Neuronal stem cell (in vitro differentiated cells): ENCODE measurements around the gene ELF2.

Experiments used
- DNase-seq: peaks from one replicate; pipeline ENCODE4 v3.0.0-alpha.2; 2013; ENCODE audit warnings: low spot score
- H2AFZ ChIP-seq: one replicate; pipeline ENCODE4 v1.6.1; 2013; ENCODE audit warnings: mild to moderate bottlenecking, low read length, inconsistent platforms
- H2AK5ac ChIP-seq: 2 replicates; pipeline ENCODE4 v1.6.1; 2013; ENCODE audit warnings: low read depth, mild to moderate bottlenecking, inconsistent platforms, low read length, moderate library complexity, mixed read lengths
- H2BK120ac ChIP-seq: 2 replicates; pipeline ENCODE4 v1.6.1; 2013; ENCODE audit warnings: low read depth, mild to moderate bottlenecking, inconsistent platforms, low read length, moderate library complexity, mixed read lengths
- H2BK12ac ChIP-seq: one replicate; pipeline ENCODE4 v1.6.1; 2013; ENCODE audit warnings: low read length, inconsistent platforms
- H2BK15ac ChIP-seq: 2 replicates; pipeline ENCODE4 v1.6.1; 2013; ENCODE audit warnings: mild to moderate bottlenecking, low read length, inconsistent platforms, mixed read lengths
- H2BK5ac ChIP-seq: one replicate; pipeline ENCODE4 v1.6.1; 2013; ENCODE audit warnings: inconsistent platforms, mild to moderate bottlenecking, low read length, moderate library complexity
- H3K14ac ChIP-seq: one replicate; pipeline ENCODE4 v1.6.1; 2013; ENCODE audit warnings: low read length, inconsistent platforms
- H3K18ac ChIP-seq: 2 replicates; pipeline ENCODE4 v1.6.1; 2013; ENCODE audit warnings: low read length, inconsistent platforms
- H3K23ac ChIP-seq: 2 replicates; pipeline ENCODE4 v1.6.1; 2013; ENCODE audit warnings: low read depth, mild to moderate bottlenecking, mixed read lengths, low read length, inconsistent platforms; ENCODE audit not compliant: poor library complexity
- H3K27ac ChIP-seq: replicated peaks from 3 replicates; pipeline ENCODE4 v1.5.1; 2013; ENCODE audit warnings: low read length, inconsistent platforms
- H3K27me3 ChIP-seq, 3 experiments: 2 replicates each; pipeline ENCODE4 v1.6.1; 2013; ENCODE audit warnings: low read length in 3 of 3, mild to moderate bottlenecking in 2 of 3, inconsistent platforms in 1 of 3, low read depth in 1 of 3, mixed read lengths in 1 of 3, moderate library complexity in 1 of 3; ENCODE audit not compliant: control insufficient read depth in 3 of 3, insufficient read depth in 3 of 3
- H3K36me3 ChIP-seq, 2 donors: replicated peaks in 1 of 2; 2 replicates each; pipeline ENCODE4 v1.6.1; 2013; ENCODE audit warnings: low read length in 2 of 2; ENCODE audit not compliant: control insufficient read depth in 2 of 2, insufficient read depth in 2 of 2
- H3K4ac ChIP-seq: 2 replicates; pipeline ENCODE4 v1.6.1; 2013; ENCODE audit warnings: inconsistent platforms, mild to moderate bottlenecking, low read length, moderate library complexity
- H3K4me1 ChIP-seq, 2 donors: 1 replicate in 1 of 2; 2 replicates in 1 of 2; pipeline ENCODE4 v1.6.1; 2013; ENCODE audit warnings: low read length in 2 of 2, low read depth in 1 of 2; ENCODE audit not compliant: control insufficient read depth in 2 of 2, insufficient read depth in 1 of 2
- H3K4me2 ChIP-seq: one replicate; pipeline ENCODE4 v1.6.1; 2013; ENCODE audit warnings: mild to moderate bottlenecking, low read length, inconsistent platforms; ENCODE audit not compliant: insufficient read depth, poor library complexity, severe bottlenecking
- H3K4me3 ChIP-seq, 2 donors: 2 replicates each; pipeline ENCODE4 v1.5.1; 2013; ENCODE audit warnings: low read length in 2 of 2, mild to moderate bottlenecking in 2 of 2, inconsistent platforms in 1 of 2, moderate library complexity in 1 of 2
- H3K79me1 ChIP-seq: one replicate; pipeline ENCODE4 v1.6.1; 2013; ENCODE audit warnings: low read depth, mild to moderate bottlenecking, inconsistent platforms, low read length, moderate library complexity
- H3K9ac ChIP-seq: one replicate; pipeline ENCODE4 v1.6.1; 2013; ENCODE audit warnings: mild to moderate bottlenecking, low read depth, low read length, inconsistent platforms; ENCODE audit not compliant: poor library complexity
- H3K9me3 ChIP-seq, 2 donors: replicated peaks in 1 of 2; 2 replicates each; pipeline versions ENCODE3 to v1.6.1; 2013; ENCODE audit warnings: low read length in 2 of 2, mild to moderate bottlenecking in 2 of 2, inconsistent platforms in 1 of 2, low read depth in 1 of 2, mixed read lengths in 1 of 2, moderate library complexity in 1 of 2; ENCODE audit not compliant: control insufficient read depth in 2 of 2, insufficient read depth in 1 of 2
- H4K8ac ChIP-seq: one replicate; pipeline ENCODE4 v1.6.1; 2013; ENCODE audit warnings: low read depth, mild to moderate bottlenecking, inconsistent platforms, low read length, moderate library complexity
- H4K91ac ChIP-seq: one replicate; pipeline ENCODE4 v1.6.1; 2013; ENCODE audit warnings: low read length, low read depth, mild to moderate bottlenecking, inconsistent platforms; ENCODE audit not compliant: poor library complexity
- WGBS, 2 donors: extraction: QIAGEN DNeasy Blood & Tissue Kit; methylation state at CpG; one replicate each; pipeline ENCODE4 v1.1.7; 2013; ENCODE audit warnings: missing lambda C conversion rate in 2 of 2, mixed read lengths in 1 of 2; ENCODE audit not compliant: insufficient read length in 2 of 2, insufficient replicate concordance in 1 of 2; ENCODE audit errors: extremely low coverage in 2 of 2; 5-methylcytosine and 5-hydroxymethylcytosine counted together

The ELF2 gene

GRCh38 chr4:139083607-139083955, 93.4 kb downstream of the ELF2 start:
- peak overlapping the region; percentile 99 for H3K9ac ChIP-seq
- peak overlapping the region; percentile 43 for H4K8ac ChIP-seq
- peak overlapping the region; percentile 88 for H2AFZ ChIP-seq
- no peak overlapping the region for H4K91ac ChIP-seq
- no peak overlapping the region for H2BK120ac ChIP-seq
- H2AK5ac ChIP-seq = peak overlapping the region; percentile 63
- H3K9me3 ChIP-seq = no peaks in the 10 kb centered on the region
- H3K4me3 ChIP-seq = peak overlapping the region; percentile 83 to 88
- peak overlapping the region; percentile 89 for H3K14ac ChIP-seq
- H3K4ac ChIP-seq = no peak overlapping the region
- no peaks in the 10 kb centered on the region for H3K27me3 ChIP-seq
- no peaks in the 10 kb centered on the region for H3K79me1 ChIP-seq
- peak; percentile 59 for DNase-seq
- peak overlapping the region; percentile 94 for H3K27ac ChIP-seq
- H2BK12ac ChIP-seq = no peak overlapping the region
- peak overlapping the region; percentile 90 for H2BK5ac ChIP-seq
- H3K4me2 ChIP-seq = peak overlapping the region; percentile 78
- WGBS, 2 donors = no CpG with 5 or more reads among the region's 34 CpGs
- H3K4me1 ChIP-seq = peaks cover 4 to 18% of the 10 kb centered on the region in 2 donors
- H3K18ac ChIP-seq = peak overlapping the region; percentile 99
- peak overlapping the region; percentile 96 for H3K23ac ChIP-seq
- peaks cover 0 to 10% of the 10 kb centered on the region in 2 donors for H3K36me3 ChIP-seq
- H2BK15ac ChIP-seq = peak overlapping the region; percentile 94

- Histone ChIP-seq H2AFZ (peak overlapping the region; percentile 88), H3K36me3 (peaks cover 0 to 10% of the 10 kb centered on the region in 2 donors), H3K27ac (peak overlapping the region; percentile 94), H3K27me3 (no peaks in the 10 kb centered on the region), H3K14ac (peak overlapping the region; percentile 89), H2AK5ac (no peak overlapping the region), H2BK15ac (peak overlapping the region; percentile 94), H3K9me3 (no peaks in the 10 kb centered on the region), H4K8ac (no peak overlapping the region), H3K79me1 (no peaks in the 10 kb centered on the region), H2BK120ac (no peak overlapping the region), H2BK5ac (peak overlapping the region; percentile 90), H3K9ac (peak overlapping the region; percentile 99), H3K4me2 (peak overlapping the region; percentile 78), H3K4ac (no peak overlapping the region), H3K23ac (peak overlapping the region; percentile 96), H3K4me3 (peak overlapping the region; percentile 83 to 88), H4K91ac (no peak overlapping the region), H3K4me1 (peaks cover 4 to 18% of the 10 kb centered on the region in 2 donors), H3K18ac (peak overlapping the region; percentile 99), H2BK12ac (peak overlapping the region; percentile 22)
- peak; percentile 93 for DNase-seq
- WGBS, 2 donors = no CpG with 5 or more reads among the region's 38 CpGs
These were observed 94.0 kb downstream of the ELF2 start for GRCh38 chr4:139082750-139083606.

- WGBS, 2 donors = no CpG with 5 or more reads among the region's 4 CpGs
- Histone ChIP-seq H4K8ac (no peak overlapping the region), H3K27ac (no peak overlapping the region)
These were observed 98.1 kb downstream of the ELF2 start for GRCh38 chr4:139078926-139079325.

GRCh38 chr4:139077567-139078355, 99.3 kb downstream of the ELF2 start:
- H2BK120ac ChIP-seq = no peak overlapping the region
- no peak overlapping the region for H2BK15ac ChIP-seq
- no peak overlapping the region for H2BK12ac ChIP-seq
- H2AFZ ChIP-seq = no peak overlapping the region
- H3K4ac ChIP-seq = no peak overlapping the region
- no peak overlapping the region for H4K8ac ChIP-seq
- DNase-seq = no peak
- no peak overlapping the region for H3K23ac ChIP-seq
- H3K4me3 ChIP-seq = no peak overlapping the region
- peaks cover 0 to 23% of the 10 kb centered on the region in 2 donors for H3K36me3 ChIP-seq
- no peak overlapping the region for H3K14ac ChIP-seq
- H3K79me1 ChIP-seq = no peaks in the 10 kb centered on the region
- H3K9ac ChIP-seq = no peak overlapping the region
- H3K27me3 ChIP-seq = no peaks in the 10 kb centered on the region
- no peak overlapping the region for H2AK5ac ChIP-seq
- H3K27ac ChIP-seq = no peak overlapping the region
- no peak overlapping the region for H3K18ac ChIP-seq
- no peaks in the 10 kb centered on the region for H3K9me3 ChIP-seq
- no peak overlapping the region for H3K4me2 ChIP-seq
- WGBS, 2 donors = no CpG with 5 or more reads among the region's 1 CpG
- peaks cover 3 to 7% of the 10 kb centered on the region in 2 donors for H3K4me1 ChIP-seq
- no peak overlapping the region for H2BK5ac ChIP-seq
- H4K91ac ChIP-seq = no peak overlapping the region

More at GRCh38 chr4:139078926-139079325, 98.1 kb downstream of the ELF2 start:
- no peaks in the 10 kb centered on the region for H3K9me3 ChIP-seq
- no peak overlapping the region for H2BK120ac ChIP-seq
- no peak overlapping the region for H3K23ac ChIP-seq
- no peak for DNase-seq
- no peak overlapping the region for H2BK12ac ChIP-seq
- no peak overlapping the region for H3K9ac ChIP-seq
- H3K14ac ChIP-seq = no peak overlapping the region
- H3K36me3 ChIP-seq = peaks cover 0 to 17% of the 10 kb centered on the region in 2 donors
- H2AK5ac ChIP-seq = no peak overlapping the region
- H3K4me3 ChIP-seq = no peak overlapping the region
- H3K4me2 ChIP-seq = no peak overlapping the region
- H2AFZ ChIP-seq = no peak overlapping the region
- no peak overlapping the region for H3K18ac ChIP-seq
- H3K79me1 ChIP-seq = no peaks in the 10 kb centered on the region
- H2BK15ac ChIP-seq = no peak overlapping the region
- H4K91ac ChIP-seq = no peak overlapping the region
- no peak overlapping the region for H2BK5ac ChIP-seq
- no peaks in the 10 kb centered on the region for H3K27me3 ChIP-seq
- peaks cover 3 to 11% of the 10 kb centered on the region in 2 donors for H3K4me1 ChIP-seq
- no peak overlapping the region for H3K4ac ChIP-seq
